Measurements from ENCODE around the gene TNFRSF11A.

GRCh38 chr18:62399781-62400308, 74.7 kb downstream of the TNFRSF11A start:
- TF ChIP-seq EZH2 (IDR thresholded peaks at IDR 0.05; ENCODE audit: borderline replicate concordance, insufficient read depth, low read length, poor library complexity, severe bottlenecking) (no peak), RAD21 (conservative IDR thresholded peaks at IDR 0.05) (no peak), CTCF (IDR thresholded peaks at IDR 0.05; ENCODE audit: poor library complexity, severe bottlenecking) (no peak), SMC3 (conservative IDR thresholded peaks at IDR 0.05; ENCODE audit: poor library complexity) (no peak)
- TF ChIP-seq, protein P1, sequence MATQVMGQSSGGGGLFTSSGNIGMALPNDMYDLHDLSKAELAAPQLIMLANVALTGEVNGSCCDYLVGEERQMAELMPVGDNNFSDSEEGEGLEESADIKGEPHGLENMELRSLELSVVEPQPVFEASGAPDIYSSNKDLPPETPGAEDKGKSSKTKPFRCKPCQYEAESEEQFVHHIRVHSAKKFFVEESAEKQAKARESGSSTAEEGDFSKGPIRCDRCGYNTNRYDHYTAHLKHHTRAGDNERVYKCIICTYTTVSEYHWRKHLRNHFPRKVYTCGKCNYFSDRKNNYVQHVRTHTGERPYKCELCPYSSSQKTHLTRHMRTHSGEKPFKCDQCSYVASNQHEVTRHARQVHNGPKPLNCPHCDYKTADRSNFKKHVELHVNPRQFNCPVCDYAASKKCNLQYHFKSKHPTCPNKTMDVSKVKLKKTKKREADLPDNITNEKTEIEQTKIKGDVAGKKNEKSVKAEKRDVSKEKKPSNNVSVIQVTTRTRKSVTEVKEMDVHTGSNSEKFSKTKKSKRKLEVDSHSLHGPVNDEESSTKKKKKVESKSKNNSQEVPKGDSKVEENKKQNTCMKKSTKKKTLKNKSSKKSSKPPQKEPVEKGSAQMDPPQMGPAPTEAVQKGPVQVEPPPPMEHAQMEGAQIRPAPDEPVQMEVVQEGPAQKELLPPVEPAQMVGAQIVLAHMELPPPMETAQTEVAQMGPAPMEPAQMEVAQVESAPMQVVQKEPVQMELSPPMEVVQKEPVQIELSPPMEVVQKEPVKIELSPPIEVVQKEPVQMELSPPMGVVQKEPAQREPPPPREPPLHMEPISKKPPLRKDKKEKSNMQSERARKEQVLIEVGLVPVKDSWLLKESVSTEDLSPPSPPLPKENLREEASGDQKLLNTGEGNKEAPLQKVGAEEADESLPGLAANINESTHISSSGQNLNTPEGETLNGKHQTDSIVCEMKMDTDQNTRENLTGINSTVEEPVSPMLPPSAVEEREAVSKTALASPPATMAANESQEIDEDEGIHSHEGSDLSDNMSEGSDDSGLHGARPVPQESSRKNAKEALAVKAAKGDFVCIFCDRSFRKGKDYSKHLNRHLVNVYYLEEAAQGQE (IDR thresholded peaks at IDR 0.05; ENCODE audit: borderline replicate concordance), result no peak

All from neural cell (in vitro differentiated cells).